Chondrocyte (in vitro differentiated cells): ENCODE measurements around the gene AKR7A2. TPM values are rescaled to one million over a fixed set of nuclear protein-coding genes. Genes with fewer than 3 reads are reported as not detected.

Experiments
- DNase-seq: peaks from one replicate; pipeline ENCODE4 v3.0.0; 2021; ENCODE audit warnings: mixed read lengths, low spot score
- H3K27ac Mint-ChIP-seq: one replicate; pipeline ENCODE4 v1.8.0; 2021; ENCODE audit warnings: mild to moderate bottlenecking, moderate library complexity, mixed read lengths; ENCODE audit not compliant: unreplicated experiment
- H3K27me3 Mint-ChIP-seq: 2 replicates; pipeline ENCODE4 v1.8.0; 2021; ENCODE audit warnings: low read depth, mixed read lengths
- H3K36me3 Mint-ChIP-seq: 2 replicates; pipeline ENCODE4 v1.8.0; 2021; ENCODE audit warnings: low read depth, mixed read lengths
- H3K4me1 Mint-ChIP-seq: 2 replicates; pipeline ENCODE4 v1.8.0; 2021; ENCODE audit warnings: low read depth, mild to moderate bottlenecking, mixed read lengths
- H3K4me3 Mint-ChIP-seq: one replicate; pipeline ENCODE4 v1.8.0; 2021; ENCODE audit warnings: mild to moderate bottlenecking, moderate library complexity, mixed read lengths; ENCODE audit not compliant: unreplicated experiment
- H3K9me3 Mint-ChIP-seq: 2 replicates; pipeline ENCODE4 v1.8.0; 2021; ENCODE audit warnings: low read depth, mixed read lengths
- CTCF ChIP-seq: fragments of 200-600 bp; sonication (generic); IDR thresholded peaks from 2 replicates; pipeline ENCODE4 v1.5.0; 2021; ENCODE audit warnings: antibody characterized with exemption, mild to moderate bottlenecking, moderate library complexity
- total RNA-seq: library from RNA; stranded (reverse); gene quantifications from 3 replicates; pipeline ENCODE4 v1.2.1, GENCODE V29; 2021

Gene AKR7A2
- total RNA-seq, 1 donor from 2014 or later, result 46.6 TPM

GRCh38 chr1:19333587-19334354 is 21.8 kb upstream of the AKR7A2 start:
- Mint-ChIP-seq H3K9me3 (no peaks in the 10 kb centered on the region), H3K4me1 (peaks cover 3% of the 10 kb centered on the region), H3K36me3 (peaks cover 2% of the 10 kb centered on the region), H3K27me3 (no peaks in the 10 kb centered on the region), H3K27ac (no peak overlapping the region), H3K4me3 (no peak overlapping the region)
- no peak for TF ChIP-seq CTCF
- no peak for DNase-seq

- no peak for DNase-seq
- Mint-ChIP-seq H3K27ac (peak overlapping the region; percentile 63), H3K4me1 (no peaks in the 10 kb centered on the region), H3K9me3 (no peaks in the 10 kb centered on the region), H3K27me3 (no peaks in the 10 kb centered on the region), H3K4me3 (no peak overlapping the region), H3K36me3 (peaks cover 2% of the 10 kb centered on the region)
- no peak for TF ChIP-seq CTCF
These were observed 20.9 kb upstream of the AKR7A2 start for GRCh38 chr1:19332832-19333231.

GRCh38 chr1:19331262-19331878 is 19.4 kb upstream of the AKR7A2 start:
- no peak for DNase-seq
- H3K27ac Mint-ChIP-seq, result peak overlapping the region; percentile 27
- peaks cover 2% of the 10 kb centered on the region for H3K36me3 Mint-ChIP-seq
- H3K27me3 Mint-ChIP-seq, result no peaks in the 10 kb centered on the region
- no peaks in the 10 kb centered on the region for H3K9me3 Mint-ChIP-seq
- H3K4me1 Mint-ChIP-seq, result no peaks in the 10 kb centered on the region
- TF ChIP-seq CTCF, result no peak
- H3K4me3 Mint-ChIP-seq, result no peak overlapping the region

- H3K36me3 Mint-ChIP-seq, result peaks cover 2% of the 10 kb centered on the region
These were observed 18.6 kb upstream of the AKR7A2 start for GRCh38 chr1:19330449-19331135.

More at GRCh38 chr1:19330449-19331135, 18.6 kb upstream of the AKR7A2 start:
- no peak overlapping the region for H3K4me3 Mint-ChIP-seq
- no peaks in the 10 kb centered on the region for H3K27me3 Mint-ChIP-seq
- H3K27ac Mint-ChIP-seq, result no peak overlapping the region
- no peaks in the 10 kb centered on the region for H3K4me1 Mint-ChIP-seq
- no peak for TF ChIP-seq CTCF
- no peak for DNase-seq
- H3K9me3 Mint-ChIP-seq, result no peaks in the 10 kb centered on the region
